ENCODE measurements around the gene AGTPBP1.
"Not testable (repeated sequence)": the region's sequence is repeated elsewhere in the genome, so short reads cannot be mapped to it uniquely, and the experiment has no call there.

AGTPBP1 gene

DNA sequence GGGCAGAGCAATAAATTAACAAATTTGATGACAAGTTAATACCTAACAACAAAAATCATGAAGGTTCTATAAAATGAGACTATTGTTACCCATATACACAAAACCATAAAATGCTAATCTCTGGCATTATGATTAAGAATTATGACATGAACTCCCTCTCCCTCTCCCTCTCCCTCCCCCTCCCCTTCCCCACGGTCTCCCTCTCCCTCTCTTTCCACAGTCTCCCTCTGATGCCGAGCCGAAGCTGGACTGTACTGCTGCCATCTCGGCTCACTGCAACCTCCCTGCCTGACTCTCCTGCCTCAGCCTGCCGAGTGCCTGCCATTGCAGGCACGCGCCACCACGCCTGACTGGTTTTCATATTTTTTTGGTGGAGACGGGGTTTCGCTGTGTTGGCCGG, 168.8 kb downstream of the AGTPBP1 start:
- not testable (repeated sequence) for H3K9ac ChIP-seq (ENCODE audit: low read depth, low read length)

GRCh38 chr9:85569988-85570387, 171.8 kb downstream of the AGTPBP1 start:
- no peak overlapping the region for H3K9ac ChIP-seq (ENCODE audit: low read depth, low read length)

More for the DNA sequence above, 168.8 kb downstream of the AGTPBP1 start:
- H3K9me3 ChIP-seq (ENCODE audit: control insufficient read depth, insufficient read depth, low read length); H3K36me3 ChIP-seq (ENCODE audit: insufficient read depth, low read length); H3K4me1 ChIP-seq (ENCODE audit: insufficient read depth, low read length): not testable (repeated sequence)

DNA sequence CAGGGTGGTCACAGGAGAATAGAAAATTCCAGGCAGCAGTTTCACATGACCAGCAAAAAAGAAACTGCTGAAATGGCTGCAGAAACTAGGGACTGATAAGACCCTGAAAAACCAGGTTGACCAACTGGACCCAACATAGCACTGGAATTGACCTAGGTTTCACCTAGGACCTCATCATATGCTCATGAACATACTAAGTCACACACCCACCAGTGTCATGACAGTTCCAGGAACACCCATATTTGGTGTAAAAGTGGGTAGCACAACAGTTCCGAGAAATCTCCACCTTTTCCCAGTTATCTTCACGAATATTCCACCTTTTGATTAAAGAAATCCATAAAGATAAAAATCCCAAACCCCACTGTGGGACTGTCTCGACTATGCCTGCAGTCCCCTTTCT, 182.2 kb downstream of the AGTPBP1 start:
- Histone ChIP-seq H3K4me1 (ENCODE audit: insufficient read depth, low read length) (peaks cover 4% of the 10 kb centered on the region; the same call in 1 of the 2 replicates), H3K9me3 (ENCODE audit: control insufficient read depth, insufficient read depth, low read length) (no peaks in the 10 kb centered on the region), H3K9ac (ENCODE audit: low read depth, low read length) (no peak overlapping the region), H3K36me3 (ENCODE audit: insufficient read depth, low read length) (no peaks in the 10 kb centered on the region)

More at GRCh38 chr9:85569988-85570387, 171.8 kb downstream of the AGTPBP1 start:
- no peaks in the 10 kb centered on the region for H3K36me3 ChIP-seq (ENCODE audit: insufficient read depth, low read length)
- H3K4me1 ChIP-seq (ENCODE audit: insufficient read depth, low read length) = no peaks in the 10 kb centered on the region
- no peaks in the 10 kb centered on the region for H3K9me3 ChIP-seq (ENCODE audit: control insufficient read depth, insufficient read depth, low read length)

DNA sequence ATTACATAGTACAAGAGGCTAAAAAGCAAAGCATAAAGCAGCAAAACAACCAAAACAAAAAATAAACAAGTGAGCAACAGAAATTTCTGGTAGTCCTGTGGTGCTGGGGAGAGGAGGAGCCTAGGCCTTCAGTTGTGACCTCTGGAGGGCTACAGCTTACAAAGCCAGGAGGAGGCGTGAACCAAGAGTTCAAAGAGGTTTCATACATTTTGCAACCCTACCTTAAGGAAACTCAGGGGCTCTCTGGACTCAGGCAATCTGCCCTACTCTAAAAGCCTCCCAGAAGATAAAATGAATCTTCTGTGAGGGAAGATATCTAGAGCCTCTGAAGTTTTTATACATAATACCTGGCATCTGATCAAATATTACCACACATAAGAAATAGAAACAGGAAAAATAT, 187.4 kb downstream of the AGTPBP1 start:
- Histone ChIP-seq H3K9ac (ENCODE audit: low read depth, low read length) (no peak overlapping the region), H3K4me1 (ENCODE audit: insufficient read depth, low read length) (no peaks in the 10 kb centered on the region), H3K9me3 (ENCODE audit: control insufficient read depth, insufficient read depth, low read length) (no peaks in the 10 kb centered on the region), H3K36me3 (ENCODE audit: insufficient read depth, low read length) (peaks cover 3% of the 10 kb centered on the region; the same call in 1 of the 2 replicates)

GRCh38 chr9:85553475-85553874, 188.3 kb downstream of the AGTPBP1 start:
- Histone ChIP-seq H3K4me1 (ENCODE audit: insufficient read depth, low read length) (no peaks in the 10 kb centered on the region), H3K9me3 (ENCODE audit: control insufficient read depth, insufficient read depth, low read length) (no peaks in the 10 kb centered on the region), H3K36me3 (ENCODE audit: insufficient read depth, low read length) (peaks cover 3% of the 10 kb centered on the region; the same call in 1 of the 2 replicates), H3K9ac (ENCODE audit: low read depth, low read length) (no peak overlapping the region)

DNA sequence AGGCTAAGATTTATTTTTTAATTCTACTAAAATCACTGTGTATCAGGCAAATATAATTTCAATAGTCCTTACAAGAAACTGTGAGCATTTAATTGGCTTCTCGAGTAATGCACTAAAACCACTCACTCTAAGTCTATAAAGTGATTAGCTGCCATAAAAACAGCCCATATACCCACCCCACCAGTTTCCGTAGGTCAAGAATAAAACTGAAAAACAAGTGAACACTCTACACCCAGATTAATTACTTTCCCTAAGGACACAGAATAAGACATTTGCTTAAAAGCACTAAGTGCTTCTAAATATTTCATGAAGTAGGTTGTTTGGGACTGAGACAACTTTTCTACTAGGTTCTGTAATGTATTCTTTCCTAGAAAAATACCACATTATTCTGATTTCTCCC, 194.2 kb downstream of the AGTPBP1 start:
- no peaks in the 10 kb centered on the region for H3K36me3 ChIP-seq (ENCODE audit: insufficient read depth, low read length)

GRCh38 chr9:85543196-85543595, 198.6 kb downstream of the AGTPBP1 start:
- no peak overlapping the region for H3K9ac ChIP-seq (ENCODE audit: low read depth, low read length)
- H3K4me1 ChIP-seq (ENCODE audit: insufficient read depth, low read length) = peaks cover 3% of the 10 kb centered on the region; the same call in 1 of the 2 replicates
- no peaks in the 10 kb centered on the region for H3K9me3 ChIP-seq (ENCODE audit: control insufficient read depth, insufficient read depth, low read length)
- no peaks in the 10 kb centered on the region for H3K36me3 ChIP-seq (ENCODE audit: insufficient read depth, low read length)

More for the DNA sequence above, 194.2 kb downstream of the AGTPBP1 start:
- no peaks in the 10 kb centered on the region for H3K9me3 ChIP-seq (ENCODE audit: control insufficient read depth, insufficient read depth, low read length)
- no peak overlapping the region for H3K9ac ChIP-seq (ENCODE audit: low read depth, low read length)
- peaks cover 3% of the 10 kb centered on the region; the same call in 1 of the 2 replicates for H3K4me1 ChIP-seq (ENCODE audit: insufficient read depth, low read length)

GRCh38 chr9:85541876-85542275, 199.9 kb downstream of the AGTPBP1 start:
- H3K9ac ChIP-seq (ENCODE audit: low read depth, low read length) = no peak overlapping the region
- peaks cover 3% of the 10 kb centered on the region; the same call in 1 of the 2 replicates for H3K4me1 ChIP-seq (ENCODE audit: insufficient read depth, low read length)
- H3K9me3 ChIP-seq (ENCODE audit: control insufficient read depth, insufficient read depth, low read length) = no peaks in the 10 kb centered on the region
- H3K36me3 ChIP-seq (ENCODE audit: insufficient read depth, low read length) = no peaks in the 10 kb centered on the region

DNA sequence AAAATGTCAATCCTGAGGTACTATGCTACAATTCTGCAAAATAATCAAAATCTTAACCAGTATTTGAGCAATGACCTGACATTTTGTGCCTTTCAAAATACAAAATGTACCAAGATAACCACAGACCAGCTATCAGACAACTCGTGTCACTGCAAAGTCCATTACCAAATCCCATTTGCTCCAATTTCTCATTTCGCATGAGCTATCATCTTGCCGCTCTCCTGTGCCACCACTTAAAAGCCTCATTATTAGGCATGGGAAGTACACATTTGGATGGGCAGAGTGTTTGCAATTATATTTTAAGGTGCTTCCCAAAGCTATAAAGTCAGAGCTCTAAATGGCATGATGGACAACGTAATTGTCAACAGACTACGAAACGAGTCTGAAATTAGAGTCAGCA, 205.2 kb downstream of the AGTPBP1 start:
- no peaks in the 10 kb centered on the region for H3K9me3 ChIP-seq (ENCODE audit: control insufficient read depth, insufficient read depth, low read length)
- no peaks in the 10 kb centered on the region for H3K4me1 ChIP-seq (ENCODE audit: insufficient read depth, low read length)
- no peak overlapping the region for H3K9ac ChIP-seq (ENCODE audit: low read depth, low read length)
- no peaks in the 10 kb centered on the region for H3K36me3 ChIP-seq (ENCODE audit: insufficient read depth, low read length)

GRCh38 chr9:85536076-85536475, 205.7 kb downstream of the AGTPBP1 start:
- no peak overlapping the region for H3K9ac ChIP-seq (ENCODE audit: low read depth, low read length)
- H3K4me1 ChIP-seq (ENCODE audit: insufficient read depth, low read length) = no peaks in the 10 kb centered on the region
- no peaks in the 10 kb centered on the region for H3K9me3 ChIP-seq (ENCODE audit: control insufficient read depth, insufficient read depth, low read length)
- H3K36me3 ChIP-seq (ENCODE audit: insufficient read depth, low read length) = no peaks in the 10 kb centered on the region

DNA sequence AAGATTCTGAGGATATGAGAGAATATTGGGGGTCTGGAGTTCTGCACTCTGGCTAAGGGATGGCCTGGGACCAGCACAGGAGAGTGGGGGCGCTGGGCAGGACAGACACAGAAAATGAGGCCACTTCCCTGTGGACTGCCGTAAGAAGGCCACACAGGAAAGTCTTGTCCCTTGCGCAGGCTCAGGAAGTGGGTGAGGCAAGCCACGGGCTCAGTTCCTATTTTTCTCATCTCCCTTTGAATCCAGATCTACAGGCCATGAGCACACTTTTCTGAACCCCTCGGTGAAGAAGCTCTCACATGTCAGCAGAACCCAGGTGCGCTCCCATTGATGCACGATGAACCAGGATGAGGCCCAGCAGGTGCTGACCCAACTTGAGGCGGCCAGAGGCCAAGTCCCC, 207.4 kb downstream of the AGTPBP1 start:
- Histone ChIP-seq H3K9ac (ENCODE audit: low read depth, low read length) (no peak overlapping the region), H3K36me3 (ENCODE audit: insufficient read depth, low read length) (no peaks in the 10 kb centered on the region), H3K9me3 (ENCODE audit: control insufficient read depth, insufficient read depth, low read length) (no peaks in the 10 kb centered on the region), H3K4me1 (ENCODE audit: insufficient read depth, low read length) (no peaks in the 10 kb centered on the region)

DNA sequence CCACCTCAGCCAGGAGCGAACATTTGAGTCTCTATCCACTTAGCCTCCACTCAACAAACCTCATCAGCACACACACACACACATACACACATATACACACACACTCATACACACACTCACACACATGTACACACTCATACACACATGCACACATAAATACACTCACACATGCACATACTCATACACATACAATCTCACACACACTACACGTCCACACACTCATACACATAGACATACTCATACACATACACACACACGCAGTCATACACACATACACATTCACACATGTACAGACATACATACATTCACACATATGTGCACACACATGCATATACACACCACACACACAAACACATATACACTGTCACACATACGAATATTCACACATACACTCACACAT, 208.2 kb downstream of the AGTPBP1 start:
- H3K4me1 ChIP-seq (ENCODE audit: insufficient read depth, low read length) = no peaks in the 10 kb centered on the region
- H3K9me3 ChIP-seq (ENCODE audit: control insufficient read depth, insufficient read depth, low read length) = no peaks in the 10 kb centered on the region
- no peaks in the 10 kb centered on the region for H3K36me3 ChIP-seq (ENCODE audit: insufficient read depth, low read length)
- no peak overlapping the region for H3K9ac ChIP-seq (ENCODE audit: low read depth, low read length)

DNA sequence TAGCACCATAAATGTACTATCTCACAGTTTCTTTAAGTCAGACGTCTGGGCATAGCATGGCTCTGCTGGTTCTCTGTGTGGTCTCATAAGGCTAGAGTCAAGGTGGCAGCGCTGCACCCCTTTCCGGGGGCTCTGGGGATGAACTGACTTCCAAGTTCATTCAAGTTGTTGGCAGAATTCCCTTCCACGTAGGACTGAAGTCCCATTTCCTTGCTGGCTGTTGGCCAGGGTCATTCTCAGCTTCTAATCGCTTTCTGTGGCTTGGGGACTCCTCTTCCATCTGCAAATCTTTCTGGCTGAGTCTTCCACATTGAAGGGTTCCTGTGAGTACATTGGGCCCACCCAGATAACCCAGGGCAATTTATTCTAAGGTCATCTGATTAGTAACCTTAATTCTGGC, 211.0 kb downstream of the AGTPBP1 start:
- Histone ChIP-seq H3K36me3 (ENCODE audit: insufficient read depth, low read length) (no peaks in the 10 kb centered on the region), H3K9ac (ENCODE audit: low read depth, low read length) (no peak overlapping the region), H3K4me1 (ENCODE audit: insufficient read depth, low read length) (no peaks in the 10 kb centered on the region), H3K9me3 (ENCODE audit: control insufficient read depth, insufficient read depth, low read length) (no peaks in the 10 kb centered on the region)

DNA sequence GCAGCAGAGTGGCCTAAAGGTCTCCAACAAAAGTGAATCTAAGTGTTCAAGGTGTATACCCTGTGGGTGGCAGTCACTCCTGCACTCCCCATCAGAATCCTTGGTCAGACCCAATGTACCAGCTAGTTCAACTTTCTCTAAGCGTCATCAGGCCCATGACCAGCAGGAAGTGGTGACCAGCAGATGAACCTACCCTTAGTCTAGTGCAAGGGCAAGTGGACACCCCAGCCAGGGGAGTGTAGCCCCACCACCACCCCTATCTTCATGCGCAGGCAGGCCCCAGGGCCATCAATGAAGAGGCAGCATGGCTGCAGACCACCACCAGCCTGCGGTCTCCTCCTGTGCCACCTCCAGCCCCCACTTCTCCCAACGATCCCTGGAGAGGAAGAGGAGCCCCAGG, 213.1 kb downstream of the AGTPBP1 start:
- Histone ChIP-seq H3K9ac (ENCODE audit: low read depth, low read length) (no peak overlapping the region), H3K36me3 (ENCODE audit: insufficient read depth, low read length) (no peaks in the 10 kb centered on the region), H3K9me3 (ENCODE audit: control insufficient read depth, insufficient read depth, low read length) (no peaks in the 10 kb centered on the region), H3K4me1 (ENCODE audit: insufficient read depth, low read length) (no peaks in the 10 kb centered on the region)

DNA sequence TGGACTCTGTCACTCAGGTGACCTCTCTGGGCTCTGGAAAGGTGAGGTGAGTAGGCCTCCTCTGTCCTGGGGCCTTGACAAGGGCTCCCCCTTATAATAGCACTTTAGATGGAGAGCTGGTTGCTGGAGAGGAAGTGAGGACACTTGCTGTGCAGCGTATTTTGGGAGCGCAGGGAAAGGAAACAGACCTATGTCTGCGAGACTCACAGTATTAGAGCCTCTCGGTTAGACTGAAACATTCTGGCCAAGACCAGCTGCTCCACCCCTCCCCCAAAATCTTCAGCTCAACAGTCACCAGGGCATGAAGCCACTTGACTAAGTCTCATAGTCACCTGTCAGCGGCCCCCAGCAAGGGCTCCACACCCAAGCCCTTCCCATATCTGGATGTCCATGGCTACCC, 213.6 kb downstream of the AGTPBP1 start:
- Histone ChIP-seq H3K9me3 (ENCODE audit: control insufficient read depth, insufficient read depth, low read length) (no peaks in the 10 kb centered on the region), H3K4me1 (ENCODE audit: insufficient read depth, low read length) (no peaks in the 10 kb centered on the region), H3K9ac (ENCODE audit: low read depth, low read length) (no peak overlapping the region), H3K36me3 (ENCODE audit: insufficient read depth, low read length) (no peaks in the 10 kb centered on the region)

All from ES-I3 (cell line).